Uterus (tissue), 2 donors: ENCODE measurements around the gene CCNQ.

Experiments
- CTCF ChIP-seq, 4 experiments: fragments of 200-600 bp in 2 of 4; fragments of 450-650 bp in 2 of 4; sonication (generic) in 2 of 4; IDR thresholded peaks; one replicate each; pipeline ENCODE4 v1.5.1; 2016 to 2019; ENCODE audit warnings: antibody characterized with exemption in 4 of 4, mild to moderate bottlenecking in 2 of 4, moderate library complexity in 1 of 4
- POLR2A ChIP-seq, 2 donors: fragments of 450-650 bp; IDR thresholded peaks; one replicate each; pipeline ENCODE4 v1.6.1; 2016; ENCODE audit warnings: antibody characterized with exemption in 2 of 2, mild to moderate bottlenecking in 1 of 2, moderate library complexity in 1 of 2

GRCh38 chrX:153612413-153612812 lies 13.5 kb upstream of the CCNQ start:
- TF ChIP-seq CTCF (IDR thresholded peaks at IDR 0.05): no peak
- no peak for TF ChIP-seq POLR2A (IDR thresholded peaks at IDR 0.05)
